ENCODE measurements around the gene ZNF746. TPM values are rescaled to one million over a fixed set of nuclear protein-coding genes. Genes with fewer than 3 reads are reported as not detected.

The ZNF746 gene
- total RNA-seq, 1 experiment from 2014 or later: 17.1 TPM

- no peak for TF ChIP-seq AFF4 (CRISPR knock-in tag; IDR thresholded peaks at IDR 0.05; ENCODE audit: borderline replicate concordance)
- Mint-ChIP-seq H3K9me3 (peaks cover 36% of the 10 kb centered on the region), H3K27me3 (ENCODE audit: low read depth) (peaks cover 8% of the 10 kb centered on the region), H3K4me1 (peaks cover 8% of the 10 kb centered on the region; the same call in 1 of the 2 replicates), H3K27ac (no peak overlapping the region), H3K36me3 (peaks cover 20% of the 10 kb centered on the region), H3K4me3 (no peak overlapping the region)
- DNase-seq (ENCODE audit: low spot score): no peak
- POLR2A ChIA-PET: no interaction called here
- ATAC-seq: no peak
- CTCF ChIA-PET: interaction anchor here (0.8 to 1.1 kb wide), 2 partner anchors 44 to 132 kb away, joined by 3 to 4 read pairs; no protein-coding TSS in a partner anchor
Measured at GRCh38 chr7:149467321-149467859, 30.2 kb downstream of the ZNF746 start.

- 0 out of 2 replicates have a peak, but pooled peaks have one; percentile 26 for TF ChIP-seq ZNF317 (CRISPR knock-in tag; IDR thresholded peaks at IDR 0.05; ENCODE audit: borderline replicate concordance, low read depth)
- TF ChIP-seq RORB (CRISPR knock-in tag; IDR thresholded peaks at IDR 0.05): no peak
- ChIA-PET POLR2A (no interaction called here), CTCF (no interaction called here)
- H3K27me3 Mint-ChIP-seq (ENCODE audit: low read depth): peaks cover 19% of the 10 kb centered on the region
- ATAC-seq (no peak), DNase-seq (ENCODE audit: low spot score) (no peak)
- no peak overlapping the region for H3K27ac Mint-ChIP-seq
- H3K9me3 Mint-ChIP-seq: peaks cover 33% of the 10 kb centered on the region
- no peak overlapping the region for H3K4me3 Mint-ChIP-seq
- H3K4me1 Mint-ChIP-seq: peaks cover 9% of the 10 kb centered on the region
- peaks cover 13% of the 10 kb centered on the region for H3K36me3 Mint-ChIP-seq
Measured at GRCh38 chr7:149466364-149466763, 31.2 kb downstream of the ZNF746 start.

GRCh38 chr7:149463500-149464161 lies 34.0 kb downstream of the ZNF746 start:
- Mint-ChIP-seq H3K36me3 (peaks cover 8% of the 10 kb centered on the region), H3K27ac (no peak overlapping the region), H3K27me3 (ENCODE audit: low read depth) (peaks cover 29% of the 10 kb centered on the region), H3K4me3 (no peak overlapping the region), H3K9me3 (peaks cover 22% of the 10 kb centered on the region), H3K4me1 (peaks cover 19% of the 10 kb centered on the region)
- DNase-seq (ENCODE audit: low spot score) (no peak), ATAC-seq (no peak)
- TF ChIP-seq ZMAT4 (CRISPR knock-in tag; IDR thresholded peaks at IDR 0.05): no peak
- no peak for TF ChIP-seq KAT7 (CRISPR knock-in tag; IDR thresholded peaks at IDR 0.05; ENCODE audit: borderline replicate concordance)
- TF ChIP-seq USF1 (CRISPR knock-in tag; IDR thresholded peaks at IDR 0.05): no peak
- TF ChIP-seq PRRX2 (CRISPR knock-in tag; IDR thresholded peaks at IDR 0.05): no peak
- no peak for TF ChIP-seq NR1H2 (CRISPR knock-in tag; IDR thresholded peaks at IDR 0.05)
- ChIA-PET POLR2A (no interaction called here), CTCF (no interaction called here)

- no peak for ATAC-seq
- Mint-ChIP-seq H3K27ac (no peak overlapping the region), H3K27me3 (ENCODE audit: low read depth) (peaks cover 36% of the 10 kb centered on the region), H3K4me3 (peak overlapping the region; percentile 11; the same call in 1 of the 2 replicates), H3K36me3 (peaks cover 8% of the 10 kb centered on the region), H3K4me1 (peaks cover 20% of the 10 kb centered on the region), H3K9me3 (peaks cover 16% of the 10 kb centered on the region)
- DNase-seq (ENCODE audit: low spot score): no peak
- ChIA-PET CTCF (interaction anchor here (1.4 kb wide), 1 partner anchor 15 kb away, joined by 3 read pairs; no protein-coding TSS in a partner anchor), POLR2A (no interaction called here)
- TF ChIP-seq ATF3 (CRISPR knock-in tag; conservative IDR thresholded peaks at IDR 0.05): no peak
- TF ChIP-seq ZNF263 (CRISPR knock-in tag; IDR thresholded peaks at IDR 0.05; ENCODE audit: low read depth): no peak
Measured at GRCh38 chr7:149462101-149462520, 35.5 kb downstream of the ZNF746 start.
